Hindlimb muscle (tissue), 1 donor: ENCODE data around the gene UPF3A. TPM values are rescaled to one million over a fixed set of nuclear protein-coding genes. Genes with fewer than 3 reads are reported as not detected.
A peak's percentile ranks its signal among the peaks of the same experiment; 100 is the strongest.
"Not testable (repeated sequence)": the region's sequence is repeated elsewhere in the genome, so short reads cannot be mapped to it uniquely, and the experiment has no call there.

ENCODE experiments used
- DNase-seq: peaks from one replicate; pipeline ENCODE4 v3.0.0-alpha.2; 2013
- polyA plus RNA-seq: library from polyadenylated mRNA; unstranded; fragments of 120-200 nt; gene quantifications from one replicate; pipeline ENCODE4 v1.2.1, GENCODE V29; 2013; ENCODE audit not compliant: insufficient read length

Gene UPF3A, protein sequence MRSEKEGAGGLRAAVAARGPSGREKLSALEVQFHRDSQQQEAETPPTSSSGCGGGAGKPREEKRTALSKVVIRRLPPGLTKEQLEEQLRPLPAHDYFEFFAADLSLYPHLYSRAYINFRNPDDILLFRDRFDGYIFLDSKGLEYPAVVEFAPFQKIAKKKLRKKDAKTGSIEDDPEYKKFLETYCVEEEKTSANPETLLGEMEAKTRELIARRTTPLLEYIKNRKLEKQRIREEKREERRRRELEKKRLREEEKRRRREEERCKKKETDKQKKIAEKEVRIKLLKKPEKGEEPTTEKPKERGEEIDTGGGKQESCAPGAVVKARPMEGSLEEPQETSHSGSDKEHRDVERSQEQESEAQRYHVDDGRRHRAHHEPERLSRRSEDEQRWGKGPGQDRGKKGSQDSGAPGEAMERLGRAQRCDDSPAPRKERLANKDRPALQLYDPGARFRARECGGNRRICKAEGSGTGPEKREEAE
- 86.2 TPM for polyA plus RNA-seq

DNA sequence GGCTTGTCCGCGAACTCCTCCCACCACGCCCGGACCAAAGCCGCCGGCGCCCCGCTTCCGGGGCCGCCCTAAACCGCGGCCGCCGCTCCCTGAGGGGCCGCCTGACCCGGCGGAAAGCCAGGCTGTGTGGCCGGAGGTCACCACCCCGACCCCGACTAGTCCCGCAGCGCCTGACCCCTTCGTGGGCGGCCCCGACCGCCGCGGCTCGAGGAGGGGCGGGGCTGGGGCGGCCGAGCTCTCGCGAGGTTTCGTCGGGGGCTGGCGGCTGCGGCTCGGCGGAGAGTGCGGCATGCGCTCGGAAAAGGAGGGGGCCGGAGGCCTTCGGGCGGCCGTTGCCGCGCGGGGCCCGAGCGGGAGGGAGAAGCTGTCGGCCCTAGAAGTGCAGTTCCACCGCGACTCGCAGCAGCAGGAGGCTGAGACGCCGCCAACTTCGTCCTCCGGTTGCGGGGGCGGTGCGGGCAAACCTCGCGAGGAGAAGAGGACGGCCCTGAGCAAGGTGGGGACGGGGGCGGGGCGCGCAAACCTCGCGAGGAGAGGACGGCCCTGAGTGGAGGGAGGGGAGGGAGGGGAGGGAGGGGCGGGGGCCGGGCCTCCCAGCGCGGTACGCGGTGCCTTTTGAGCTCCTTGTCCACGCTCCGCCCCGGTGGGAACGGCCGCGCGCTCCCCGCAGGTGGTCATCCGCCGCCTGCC, at the start of gene UPF3A:
TSS of gene UPF3A (plus strand) at position 251 of the 690 bp plus-strand sequence. CDS start at position 290, 39 bp downstream.
- peak; percentile 95 for DNase-seq

DNA sequence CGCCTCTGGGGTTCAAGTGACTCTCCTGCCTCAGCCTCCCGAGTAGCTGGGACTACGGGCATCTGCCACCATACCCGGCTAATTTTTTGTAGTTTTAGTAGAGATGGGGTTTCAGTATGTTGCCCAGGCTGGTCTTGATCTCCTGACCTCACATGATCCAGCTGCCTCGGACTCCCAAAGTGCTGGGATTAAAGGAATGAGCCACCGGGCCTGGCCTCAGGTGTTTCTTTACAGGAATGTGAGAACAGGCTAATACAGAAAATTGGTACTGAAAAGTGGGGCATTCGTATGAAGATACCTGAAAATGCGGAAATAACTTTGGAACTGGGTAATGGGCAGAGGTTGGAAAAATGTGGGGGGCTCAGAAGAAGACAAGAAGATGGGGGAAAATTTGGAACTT, 49.5 kb upstream of the UPF3A start:
- DNase-seq, result no peak

DNA sequence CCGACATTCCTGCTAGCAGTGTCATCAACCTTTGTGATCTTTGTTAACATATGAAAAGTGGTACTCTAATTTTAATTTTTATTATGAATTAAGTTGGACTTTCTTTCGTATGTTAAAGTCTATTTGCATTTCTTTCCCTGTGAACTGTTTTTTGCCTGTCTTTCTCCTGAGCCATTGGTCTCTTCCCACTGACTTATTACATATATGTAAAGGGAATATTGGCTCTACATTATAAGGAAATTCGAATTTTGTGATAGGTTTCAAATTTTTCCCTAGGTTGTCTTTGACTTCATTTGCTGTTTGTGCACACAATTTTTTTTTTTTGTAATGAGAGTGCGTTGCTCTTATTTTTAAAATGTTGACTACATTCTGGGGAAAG, 47.1 kb upstream of the UPF3A start:
- no peak for DNase-seq

DNA sequence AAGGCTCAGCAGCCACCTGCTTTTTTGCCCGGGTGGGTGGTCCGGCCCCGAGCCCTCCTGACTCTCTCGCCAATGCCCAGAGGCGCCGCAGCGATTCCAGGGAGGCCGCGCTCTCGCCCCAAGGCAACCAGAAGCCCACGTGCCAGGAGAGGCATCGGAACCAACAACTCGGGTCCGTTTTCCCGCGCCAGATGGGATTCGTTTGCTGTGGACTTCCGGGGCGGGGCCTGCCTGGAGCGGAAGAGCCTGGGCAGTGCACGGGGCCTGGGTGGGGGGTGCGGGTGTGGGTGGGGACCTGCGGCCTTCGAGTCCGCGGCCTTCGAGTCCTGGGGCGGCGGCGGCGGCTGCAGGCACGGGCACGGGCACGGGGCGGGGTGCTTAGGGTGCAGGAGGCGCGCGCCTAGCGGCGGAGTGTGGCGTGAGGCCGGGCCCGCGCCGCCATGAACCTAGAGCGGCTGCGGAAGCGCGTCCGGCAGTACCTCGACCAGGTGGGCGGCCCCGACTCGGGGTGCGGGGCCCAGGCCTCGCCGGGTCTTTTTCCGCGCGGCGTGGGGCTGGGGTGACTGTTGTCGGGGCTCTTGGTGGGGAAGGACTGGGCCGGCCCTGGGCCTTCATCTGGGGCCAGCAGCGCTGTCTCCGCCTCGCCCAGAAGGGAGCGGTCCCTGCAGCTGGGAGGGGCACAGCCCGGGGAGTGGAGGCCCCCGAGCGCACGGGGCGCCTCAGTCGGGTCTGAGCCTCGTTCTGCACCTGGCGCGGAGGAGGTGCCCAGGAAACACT, 46.6 kb upstream of the UPF3A start, which contains the start of gene CDC16:
TSS of gene CDC16 (plus strand) at position 253 of the 777 bp plus-strand sequence. CDS start at position 441, 188 bp downstream.
- peak; percentile 92 for DNase-seq

DNA sequence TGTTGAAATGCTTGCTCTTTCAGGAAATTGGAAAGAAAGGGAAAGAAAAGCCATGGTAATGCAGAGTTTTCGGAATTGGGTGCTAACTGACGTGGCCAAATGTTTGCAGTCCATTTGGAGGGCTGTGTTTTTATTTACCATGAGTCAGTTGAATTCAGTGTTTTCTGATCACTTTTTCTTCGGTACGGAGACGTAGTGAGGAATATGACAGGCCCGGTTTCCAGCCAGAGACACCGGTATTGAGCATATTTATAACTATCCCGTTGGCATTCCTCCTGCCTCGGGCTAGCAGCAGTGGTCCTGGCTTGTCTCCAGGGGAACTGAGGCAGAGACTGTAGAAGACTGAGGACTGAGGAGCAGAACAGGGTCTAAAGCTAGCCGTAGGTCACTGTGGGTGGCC, 45.7 kb upstream of the UPF3A start:
- no peak for DNase-seq

DNA sequence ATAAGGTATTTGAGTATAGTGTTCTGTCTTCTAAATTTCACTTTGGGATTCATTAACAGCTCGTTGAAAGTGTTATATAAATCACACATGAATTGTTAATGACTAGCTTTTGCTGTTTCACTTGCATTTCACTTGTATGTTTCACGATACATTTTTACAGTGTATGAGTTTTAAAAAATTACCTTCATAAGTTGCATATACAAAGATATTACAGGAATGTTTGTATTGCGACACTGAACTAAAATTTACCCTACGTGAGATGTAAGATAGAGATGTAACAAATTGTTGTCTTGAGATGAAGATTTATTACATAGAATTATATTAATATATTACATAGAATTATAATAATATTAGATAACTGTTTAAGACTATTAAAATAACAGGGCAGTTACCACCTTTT, 45.2 kb upstream of the UPF3A start:
- DNase-seq, result no peak

DNA sequence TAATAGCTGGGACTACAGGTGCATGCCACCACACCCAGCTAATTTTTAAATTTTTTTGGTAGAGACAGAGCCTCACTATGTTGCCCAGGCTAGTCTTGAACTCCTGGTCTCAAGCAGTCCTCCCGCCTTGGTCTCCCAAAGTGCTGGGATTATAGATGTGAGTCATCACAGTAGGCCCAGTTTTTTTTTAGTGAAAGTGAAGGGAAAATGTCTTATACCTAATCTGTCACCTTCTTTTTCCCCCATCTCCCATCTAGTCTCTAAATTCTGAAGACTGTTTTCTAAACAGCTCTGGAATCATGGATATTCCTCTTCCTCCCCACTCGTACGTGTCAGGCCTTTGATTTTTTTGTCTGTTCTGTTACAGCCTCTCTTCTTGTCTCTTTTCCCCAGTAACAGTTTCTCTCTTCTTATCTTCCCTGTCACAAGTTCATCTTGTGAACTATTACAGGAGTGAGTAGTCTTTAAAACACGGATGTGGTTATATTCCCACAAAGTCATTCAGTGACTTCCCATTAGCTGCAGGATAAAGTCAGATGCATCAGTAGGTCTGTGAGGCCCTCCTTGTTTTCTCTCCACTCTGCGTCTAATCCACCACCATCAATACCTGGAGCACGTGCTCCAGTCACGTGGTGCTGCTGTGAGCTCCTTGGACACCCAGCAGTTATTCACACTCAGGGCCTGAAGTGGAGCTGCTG, 43.8 kb upstream of the UPF3A start:
- no peak for DNase-seq

DNA sequence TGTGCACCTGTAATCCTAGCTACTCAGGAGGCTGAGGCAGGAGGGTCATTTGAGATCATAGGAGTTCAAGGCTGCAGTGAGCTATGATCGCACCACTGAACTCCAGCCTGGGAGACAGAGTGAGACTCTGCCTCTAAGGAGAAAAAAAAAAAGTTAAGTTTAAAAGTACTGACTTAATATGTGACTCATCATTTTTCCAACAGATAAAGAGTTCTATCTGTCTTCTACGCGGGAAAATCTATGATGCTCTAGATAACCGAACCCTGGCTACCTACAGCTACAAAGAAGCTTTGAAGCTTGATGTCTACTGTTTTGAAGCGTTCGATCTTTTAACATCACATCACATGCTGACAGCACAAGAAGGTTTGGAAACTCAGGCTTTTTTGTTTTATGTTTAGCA, 39.5 kb upstream of the UPF3A start:
- no peak for DNase-seq

DNA sequence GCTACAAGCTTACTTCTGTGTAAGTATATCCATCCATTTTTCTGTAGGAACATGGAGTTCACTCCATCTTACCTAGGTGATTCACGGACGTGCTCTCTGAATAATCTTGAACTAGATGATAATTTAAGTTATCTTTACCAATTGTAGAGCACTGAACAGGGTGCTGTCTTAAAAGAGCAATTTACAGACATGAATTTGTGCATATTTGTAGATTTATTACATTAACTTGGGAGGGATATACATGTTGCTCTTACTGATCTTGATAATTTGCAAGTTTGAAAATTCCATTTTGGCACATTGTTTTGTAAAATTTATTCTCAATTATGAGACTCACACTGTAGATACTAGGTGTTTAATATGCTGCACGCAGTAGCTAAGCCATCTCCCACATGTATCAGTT, 37.4 kb upstream of the UPF3A start:
- DNase-seq, result no peak

DNA sequence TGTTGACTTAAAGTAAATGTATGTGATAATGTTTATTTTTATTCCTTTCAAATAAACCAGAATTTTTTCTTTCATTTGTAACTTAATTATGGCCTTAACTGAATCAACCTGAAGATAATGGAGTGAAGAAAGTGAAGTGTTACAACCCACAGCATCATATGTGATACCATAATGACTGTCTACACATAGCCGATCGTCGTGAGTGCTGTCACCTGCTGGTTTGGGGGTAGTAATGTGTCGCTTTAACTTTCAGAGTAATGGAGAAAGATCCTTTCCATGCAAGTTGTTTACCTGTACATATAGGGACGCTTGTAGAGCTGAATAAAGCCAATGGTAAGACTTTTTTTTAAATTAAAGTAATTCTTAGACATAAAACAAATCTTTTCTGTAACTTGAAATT, 36.8 kb upstream of the UPF3A start:
- no peak for DNase-seq

DNA sequence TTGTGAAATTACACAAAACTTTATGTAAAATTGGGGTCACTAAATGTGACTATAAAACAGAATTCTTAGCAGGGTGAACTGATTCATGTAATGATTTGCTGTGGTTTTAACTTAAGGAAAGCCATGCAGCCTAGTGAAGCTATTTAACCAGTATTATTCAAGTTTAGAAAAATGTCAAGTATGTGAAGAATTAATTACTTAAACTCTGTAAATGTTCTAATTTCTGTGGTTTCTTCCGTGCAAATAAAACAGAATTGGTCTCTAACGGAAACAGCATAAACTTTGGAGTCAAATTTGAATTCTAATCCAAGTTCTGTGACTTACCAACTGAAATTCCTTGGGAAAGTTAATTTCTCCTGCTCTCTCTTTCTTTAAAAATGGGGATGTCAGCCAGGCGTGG, 33.4 kb upstream of the UPF3A start:
- DNase-seq, result no peak

DNA sequence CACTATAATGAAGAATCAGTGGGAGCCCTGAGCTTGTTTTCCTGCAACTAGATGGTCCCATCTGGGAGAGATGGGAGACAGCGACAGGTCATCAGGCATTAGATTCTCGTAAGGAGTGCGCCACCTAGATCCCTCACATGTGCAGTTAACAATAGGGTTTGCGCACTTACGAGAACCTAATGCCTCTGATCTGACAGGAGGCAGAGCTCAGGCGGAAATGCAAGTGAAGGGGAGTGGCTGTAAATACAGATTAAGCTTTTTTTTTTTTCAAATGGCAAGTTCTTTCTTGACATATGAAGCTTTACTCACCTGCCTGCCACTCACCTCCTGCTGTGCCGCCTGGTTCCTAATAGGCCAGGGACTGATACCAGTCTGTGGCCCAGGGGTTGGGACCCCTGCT, 32.3 kb upstream of the UPF3A start:
- no peak for DNase-seq

DNA sequence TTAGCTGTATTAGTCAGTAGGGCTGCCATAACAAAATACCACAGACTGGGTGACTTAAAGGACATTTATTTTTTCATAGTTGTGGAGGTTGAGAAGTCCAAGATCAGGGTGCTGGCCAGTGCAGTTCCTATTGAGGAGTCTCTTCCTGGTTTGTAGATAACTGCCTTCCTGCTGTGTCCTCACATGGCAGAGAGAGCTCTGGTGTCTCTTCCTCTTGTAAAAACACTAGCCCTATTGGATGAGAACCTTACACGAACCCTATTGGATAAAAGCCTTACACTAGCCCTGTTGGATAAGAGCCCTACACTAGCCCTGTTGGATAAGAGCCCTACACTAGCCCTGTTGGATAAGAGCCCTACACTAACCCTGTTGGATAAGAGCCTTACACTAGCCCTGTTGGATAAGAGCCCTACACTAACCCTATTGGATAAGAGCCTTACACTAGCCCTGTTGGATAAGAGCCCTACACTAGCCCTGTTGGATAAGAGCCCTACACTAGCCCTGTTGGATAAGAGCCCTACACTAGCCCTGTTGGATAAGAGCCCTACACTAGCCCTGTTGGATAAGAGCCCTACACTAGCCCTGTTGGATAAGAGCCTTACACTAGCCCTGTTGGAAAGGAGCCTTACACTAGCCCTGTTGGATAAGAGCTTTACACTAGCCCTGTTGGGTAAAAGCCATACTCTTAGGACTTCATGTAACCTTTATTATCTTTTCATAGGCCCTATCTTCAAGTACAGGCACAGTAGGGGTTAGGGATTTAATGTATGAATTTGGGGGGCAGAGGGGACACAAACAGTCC, 29.6 kb upstream of the UPF3A start:
- not testable (repeated sequence) for DNase-seq

DNA sequence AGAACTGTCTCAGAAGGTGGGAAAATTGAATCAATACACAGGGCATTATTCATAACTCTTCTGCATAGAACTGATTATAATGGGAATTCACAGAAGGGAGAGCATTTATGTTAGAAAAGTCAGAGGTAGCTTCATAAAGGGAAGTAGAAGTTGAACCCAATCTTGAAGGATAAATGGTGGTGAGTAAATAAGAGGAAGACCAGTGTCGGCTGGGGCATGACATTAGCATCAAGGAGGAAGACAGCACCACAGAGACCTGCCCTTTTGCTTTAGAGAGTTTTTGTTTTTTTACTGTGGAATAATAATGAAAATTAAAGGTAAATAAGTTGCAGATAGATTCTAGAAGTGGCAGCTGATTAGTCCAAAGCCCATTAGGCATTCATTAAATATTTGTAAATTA, 24.9 kb upstream of the UPF3A start:
- DNase-seq, result no peak

DNA sequence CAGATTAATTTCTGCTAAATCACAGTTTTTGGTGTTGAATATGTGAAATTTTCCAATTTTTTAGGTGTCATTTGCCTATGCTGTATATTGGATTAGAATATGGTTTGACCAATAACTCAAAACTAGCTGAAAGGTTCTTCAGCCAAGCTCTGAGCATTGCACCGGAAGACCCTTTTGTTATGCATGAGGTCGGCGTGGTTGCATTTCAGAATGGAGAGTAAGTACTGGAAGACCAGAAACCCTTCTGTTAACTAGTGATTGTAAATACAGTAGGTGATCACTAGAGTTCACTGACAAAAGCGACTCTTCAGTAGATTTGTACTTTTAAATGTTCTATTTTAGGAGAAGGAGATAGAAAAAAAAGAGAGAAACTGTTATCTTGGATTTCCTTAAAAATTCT, 24.4 kb upstream of the UPF3A start:
- DNase-seq, result no peak

DNA sequence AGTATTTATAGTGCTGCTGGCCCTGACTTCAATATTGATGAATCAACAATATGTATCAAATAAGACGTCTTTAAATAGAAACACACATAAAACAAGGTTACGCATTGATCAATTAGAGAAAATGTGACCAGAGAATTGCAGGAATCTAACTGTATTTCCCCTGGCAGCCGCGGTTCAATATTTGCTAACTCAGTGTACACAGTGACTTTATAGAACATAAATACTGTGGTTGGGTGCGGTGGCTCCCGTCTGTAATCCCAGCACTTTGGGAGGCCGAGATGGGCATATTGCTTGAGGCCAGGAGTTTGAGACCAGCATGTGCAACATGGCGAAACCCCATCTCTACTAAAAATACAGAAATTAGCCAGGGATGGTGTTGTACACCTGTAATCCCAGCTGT, 22.8 kb upstream of the UPF3A start:
- no peak for DNase-seq

DNA sequence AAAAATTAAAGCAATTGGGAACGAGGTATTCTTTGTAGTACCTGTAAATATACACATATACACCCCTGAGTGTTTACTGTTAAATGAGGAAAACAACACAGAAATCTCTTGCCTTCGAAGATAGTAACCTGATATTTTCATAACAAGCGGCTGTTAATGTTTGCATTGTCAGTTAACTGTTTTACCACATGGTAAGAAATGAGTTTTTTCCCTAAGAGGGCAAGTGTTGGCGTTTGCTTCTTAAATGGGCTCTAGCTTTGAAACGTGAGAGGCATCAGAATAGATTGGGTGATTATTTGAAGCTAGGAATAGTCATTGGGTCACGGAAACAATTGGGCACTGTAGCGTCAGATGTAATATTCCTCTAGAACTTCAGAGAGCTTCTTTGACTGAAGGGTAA, 22.0 kb upstream of the UPF3A start:
- no peak for DNase-seq

DNA sequence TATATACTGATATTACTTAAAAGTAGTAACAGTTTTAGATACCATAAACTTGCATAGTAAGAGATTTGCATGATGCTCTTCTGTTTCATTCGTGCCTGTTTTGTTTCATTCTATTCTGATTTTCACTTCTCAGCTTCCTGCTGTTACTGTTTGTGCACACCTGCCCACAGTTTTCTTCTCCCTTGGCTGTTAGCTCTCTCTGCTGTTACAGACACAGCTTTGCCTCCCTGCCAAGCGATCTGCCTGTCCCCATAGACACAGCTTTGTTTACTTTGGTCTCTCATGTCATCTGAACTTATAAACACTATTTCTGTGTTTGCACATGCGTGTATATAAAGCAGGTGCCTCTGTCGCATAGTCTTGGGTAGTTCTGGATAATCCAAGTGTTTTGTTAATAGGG, 21.4 kb upstream of the UPF3A start:
- DNase-seq, result no peak

DNA sequence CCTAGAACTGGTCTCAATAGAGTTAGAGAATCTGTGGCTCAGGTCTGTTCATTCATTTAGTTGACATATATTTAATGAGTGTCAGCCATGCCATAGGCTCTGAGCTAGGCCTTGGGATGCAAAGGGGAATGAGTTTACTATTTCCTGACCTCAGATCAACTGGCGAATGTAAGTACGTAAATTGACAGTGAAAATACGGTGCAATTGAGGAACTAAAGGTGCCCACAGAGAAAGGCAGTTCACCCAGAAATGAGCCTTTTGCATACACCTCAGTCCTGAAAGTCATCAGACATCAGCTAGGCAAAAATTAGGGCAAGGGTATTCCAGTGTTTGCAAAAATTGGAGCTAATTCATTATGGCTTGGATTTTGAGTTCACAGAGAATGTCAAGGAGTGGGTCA, 20.6 kb upstream of the UPF3A start:
- no peak for DNase-seq

DNA sequence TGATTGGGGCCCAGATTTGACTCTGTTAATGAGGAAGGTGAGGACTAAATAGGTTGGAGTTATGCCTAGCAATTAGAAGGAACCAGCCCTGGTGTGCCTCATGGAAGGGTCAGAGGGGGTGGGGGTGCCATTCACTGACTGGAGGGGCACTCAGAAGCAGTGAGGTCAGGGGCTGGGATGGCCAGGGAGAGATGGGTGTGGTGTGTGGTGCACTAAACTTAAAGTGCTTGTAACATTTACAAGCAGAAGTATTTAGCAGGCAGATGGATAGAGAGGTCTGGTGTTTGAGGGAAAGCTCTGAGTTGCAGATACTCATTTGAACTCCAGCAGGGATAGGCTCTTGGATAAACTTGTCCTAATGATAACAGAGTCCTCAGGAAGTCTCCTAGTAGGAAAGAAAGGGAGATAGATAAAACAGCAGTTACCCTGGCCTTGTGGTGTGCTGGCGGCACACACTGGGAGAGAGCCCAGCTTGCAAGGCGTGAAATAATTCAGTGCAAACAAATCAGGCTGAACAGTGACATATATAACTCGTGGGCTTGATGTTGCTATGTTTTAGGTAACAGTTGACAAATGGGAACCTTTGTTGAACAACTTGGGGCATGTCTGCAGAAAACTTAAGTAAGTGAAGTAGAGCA, 20.0 kb upstream of the UPF3A start:
- DNase-seq, result no peak

DNA sequence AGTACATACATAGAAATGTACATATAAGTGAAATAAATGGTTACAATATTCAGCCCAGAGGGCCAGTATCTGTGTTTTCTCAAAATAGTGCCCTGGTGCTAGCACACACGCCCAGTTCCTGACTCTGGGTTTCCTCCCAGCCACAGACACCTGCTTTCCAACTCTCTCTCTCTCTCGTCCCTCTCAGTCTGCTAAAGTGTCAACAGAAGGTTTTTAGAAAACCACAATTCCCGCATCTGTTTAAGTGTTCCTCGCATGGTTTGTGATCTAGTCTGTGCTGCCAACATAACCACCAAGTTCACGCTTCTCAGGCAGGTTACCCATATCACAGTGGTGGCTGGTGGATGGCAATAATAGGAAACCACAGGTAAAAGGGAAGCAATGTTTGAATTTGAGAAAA, 17.8 kb upstream of the UPF3A start:
- no peak for DNase-seq
